GM20000 (cell line): ENCODE results near the gene AUP1.
A peak's percentile ranks its signal among the peaks of the same experiment; 100 is the strongest.

Source experiments
- DNase-seq: peaks from one replicate; pipeline ENCODE4 v3.0.0; 2012; ENCODE audit warnings: low spot score
- TF ChIP-seq, protein P1 (sequence below): IDR thresholded peaks from 2 replicates; pipeline ENCODE4 v1.5.1; 2012; ENCODE audit warnings: mild to moderate bottlenecking, control low read depth; ENCODE audit errors: extremely low read depth, missing control alignments

Gene AUP1

DNA sequence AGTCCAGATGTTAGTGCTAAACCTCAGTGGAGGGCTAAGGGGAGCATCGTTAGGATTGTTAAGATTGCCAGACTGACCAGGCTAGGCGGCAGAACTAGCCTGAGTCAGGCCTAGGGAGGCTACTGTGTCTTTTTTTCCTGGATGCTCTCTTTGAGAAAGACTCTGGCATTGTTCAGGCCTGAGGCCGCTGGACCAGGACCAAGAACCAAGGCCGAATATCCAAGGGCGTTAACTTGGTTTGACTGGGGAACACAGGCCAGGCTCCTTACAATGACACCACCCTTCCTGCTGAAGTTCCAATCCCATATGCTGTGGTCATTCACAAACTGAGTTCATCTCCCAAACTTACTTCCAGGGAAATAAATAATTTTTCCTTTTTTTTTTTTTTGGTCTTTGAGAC is 10.8 kb upstream of the AUP1 start:
- TF ChIP-seq, protein P1, sequence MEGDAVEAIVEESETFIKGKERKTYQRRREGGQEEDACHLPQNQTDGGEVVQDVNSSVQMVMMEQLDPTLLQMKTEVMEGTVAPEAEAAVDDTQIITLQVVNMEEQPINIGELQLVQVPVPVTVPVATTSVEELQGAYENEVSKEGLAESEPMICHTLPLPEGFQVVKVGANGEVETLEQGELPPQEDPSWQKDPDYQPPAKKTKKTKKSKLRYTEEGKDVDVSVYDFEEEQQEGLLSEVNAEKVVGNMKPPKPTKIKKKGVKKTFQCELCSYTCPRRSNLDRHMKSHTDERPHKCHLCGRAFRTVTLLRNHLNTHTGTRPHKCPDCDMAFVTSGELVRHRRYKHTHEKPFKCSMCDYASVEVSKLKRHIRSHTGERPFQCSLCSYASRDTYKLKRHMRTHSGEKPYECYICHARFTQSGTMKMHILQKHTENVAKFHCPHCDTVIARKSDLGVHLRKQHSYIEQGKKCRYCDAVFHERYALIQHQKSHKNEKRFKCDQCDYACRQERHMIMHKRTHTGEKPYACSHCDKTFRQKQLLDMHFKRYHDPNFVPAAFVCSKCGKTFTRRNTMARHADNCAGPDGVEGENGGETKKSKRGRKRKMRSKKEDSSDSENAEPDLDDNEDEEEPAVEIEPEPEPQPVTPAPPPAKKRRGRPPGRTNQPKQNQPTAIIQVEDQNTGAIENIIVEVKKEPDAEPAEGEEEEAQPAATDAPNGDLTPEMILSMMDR, result no peak
- DNase-seq, result no peak

DNA sequence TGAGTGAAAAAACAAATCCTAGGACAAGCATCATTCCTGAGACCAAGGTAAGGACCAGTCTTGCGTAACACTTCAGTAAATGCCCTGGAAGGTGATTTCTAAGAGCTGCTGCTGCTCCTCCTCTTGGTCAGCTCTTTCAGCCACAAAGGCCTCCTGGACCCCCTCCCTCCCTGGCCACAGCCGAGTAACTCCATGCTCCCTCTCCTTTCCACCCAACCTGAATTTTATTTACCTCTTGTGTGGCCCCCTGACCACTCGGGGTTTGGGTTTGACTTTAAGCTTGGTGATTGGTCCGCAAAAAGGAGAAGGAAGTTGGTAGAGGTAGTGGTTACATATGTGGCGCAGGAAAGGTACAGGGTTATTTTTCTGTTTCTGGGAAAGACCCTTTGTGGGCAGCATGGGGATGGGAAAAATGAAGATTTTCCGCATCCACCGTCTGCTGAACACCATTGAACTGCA is 9.4 kb upstream of the AUP1 start:
- peak; percentile 59 for DNase-seq
- TF ChIP-seq, protein P1, result no peak

DNA sequence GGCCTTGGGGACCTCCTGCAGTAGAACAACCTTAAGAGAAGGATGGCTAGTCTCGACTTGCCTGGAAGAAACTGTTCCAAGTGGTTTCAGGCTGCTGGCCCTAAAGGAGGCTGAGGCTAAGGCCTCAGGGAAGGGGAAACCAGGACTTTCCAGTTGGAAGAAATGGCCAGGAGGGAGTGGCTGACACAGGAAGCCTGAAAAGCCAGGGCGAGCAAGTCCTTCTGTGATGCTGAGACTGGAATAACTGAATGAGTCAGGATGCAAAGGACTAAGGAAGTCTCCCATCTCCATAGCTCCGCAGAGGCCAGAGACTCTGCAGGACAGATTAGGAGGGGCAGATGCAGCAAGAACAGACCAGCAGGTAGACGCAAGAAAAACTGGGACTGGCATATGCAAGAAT is 7.6 kb upstream of the AUP1 start:
- TF ChIP-seq, protein P1, result no peak
- DNase-seq, result no peak

DNA sequence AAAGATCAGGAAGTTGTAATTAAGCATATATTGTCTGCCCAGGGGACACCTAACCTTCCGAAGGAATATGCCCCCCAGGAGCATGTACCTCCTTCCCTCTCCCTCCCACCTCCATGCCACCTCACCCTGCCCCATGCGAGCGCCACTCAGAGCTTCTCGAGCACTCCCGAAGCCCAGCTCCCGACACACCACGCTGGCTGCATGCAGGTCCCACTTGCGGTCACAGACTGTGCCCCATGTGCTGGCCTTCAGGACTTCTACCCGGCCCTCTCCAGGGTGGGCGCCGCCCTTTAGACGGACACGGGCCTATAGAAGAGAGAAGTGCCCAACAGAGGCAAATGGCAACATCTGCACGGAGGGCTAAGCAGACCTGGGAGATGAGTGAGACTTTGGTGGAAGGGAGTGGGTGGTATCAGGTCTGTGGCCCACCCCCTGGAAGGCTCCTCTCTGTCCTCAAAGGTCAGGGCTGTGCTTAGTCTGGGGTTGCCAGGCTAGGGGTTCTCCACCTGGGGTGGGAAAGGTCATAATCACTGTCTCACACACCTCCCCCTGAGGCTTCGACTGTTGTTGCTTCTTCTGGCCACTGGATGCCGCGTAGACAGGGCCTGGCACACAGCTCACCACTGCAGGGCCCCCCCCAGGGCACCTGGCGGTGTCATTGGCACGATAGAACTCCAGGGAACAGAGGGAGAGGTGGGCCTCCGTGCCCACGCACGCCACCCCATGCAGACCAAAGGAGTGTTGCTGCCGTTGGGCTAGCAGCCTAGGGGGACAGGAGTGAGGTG is 6.9 kb upstream of the AUP1 start:
- TF ChIP-seq, protein P1, result no peak
- no peak for DNase-seq

DNA sequence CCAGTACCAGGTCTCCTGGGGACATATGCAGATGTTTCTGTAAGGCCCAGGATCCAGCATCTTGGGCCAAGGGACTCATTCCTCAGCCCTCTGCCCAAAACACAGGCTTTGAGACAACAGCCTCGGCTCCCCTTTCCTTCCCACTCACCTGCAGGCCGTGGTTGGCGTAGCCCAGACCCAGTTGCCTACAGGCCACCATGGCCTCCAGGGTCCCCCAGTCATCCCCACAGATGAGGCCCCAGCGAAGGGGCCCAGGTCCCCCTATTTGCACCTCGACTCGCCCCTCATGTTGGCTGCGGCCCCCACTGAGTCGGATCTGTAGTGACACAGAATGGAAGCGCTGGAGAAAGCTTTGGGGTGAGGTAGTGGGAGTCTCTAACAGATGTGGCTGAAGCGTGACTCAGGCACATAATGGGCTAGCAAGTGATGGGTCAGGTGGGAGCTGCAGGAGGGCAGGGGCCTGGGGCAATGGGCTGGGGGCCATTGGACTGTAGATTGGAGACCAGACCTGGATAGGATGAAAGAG is 6.0 kb upstream of the AUP1 start:
- DNase-seq, result no peak
- TF ChIP-seq, protein P1, result no peak

DNA sequence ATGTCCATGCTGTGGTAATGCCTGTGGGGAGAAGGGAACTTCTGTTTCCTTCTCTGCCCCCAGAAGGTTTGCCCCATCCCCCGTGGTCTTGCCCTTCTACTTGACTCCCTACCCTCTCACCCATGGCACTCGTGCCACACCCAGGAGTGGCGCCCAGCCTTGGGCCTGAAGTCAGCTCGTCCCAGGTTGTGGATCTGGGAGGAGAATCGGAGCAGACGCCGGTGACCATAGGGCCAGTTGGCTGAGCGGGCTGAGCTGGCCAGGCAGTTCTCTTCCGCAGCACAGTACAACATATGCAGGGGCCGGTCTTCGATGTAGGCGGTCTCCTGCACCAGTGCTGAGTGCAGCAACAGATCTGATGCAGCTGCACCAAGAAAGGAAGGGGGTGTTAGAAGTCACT is 4.9 kb upstream of the AUP1 start:
- TF ChIP-seq, protein P1, result no peak
- no peak for DNase-seq

DNA sequence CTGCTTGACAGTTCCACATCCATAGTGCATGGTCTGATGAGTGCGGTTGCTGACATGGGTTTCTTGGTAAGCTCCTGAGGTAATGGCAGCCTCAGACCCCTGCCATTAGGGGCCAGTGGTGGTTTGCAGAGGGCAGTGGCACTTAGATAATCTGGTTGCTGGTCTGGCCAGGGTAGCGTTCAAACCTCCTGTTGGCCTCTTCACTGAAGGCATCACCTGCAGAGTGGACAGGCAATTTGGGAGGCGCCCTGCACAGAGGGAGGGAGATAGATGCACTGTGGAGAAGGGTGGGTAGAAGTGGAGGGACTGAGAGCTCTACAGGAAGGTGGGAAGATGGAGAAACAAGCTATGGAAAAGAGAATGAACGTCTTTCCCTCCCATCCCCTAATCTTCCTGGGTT is 4.0 kb upstream of the AUP1 start:
- no peak for DNase-seq
- TF ChIP-seq, protein P1, result no peak
